Measurements from ENCODE around the gene DNAI1.

DNA sequence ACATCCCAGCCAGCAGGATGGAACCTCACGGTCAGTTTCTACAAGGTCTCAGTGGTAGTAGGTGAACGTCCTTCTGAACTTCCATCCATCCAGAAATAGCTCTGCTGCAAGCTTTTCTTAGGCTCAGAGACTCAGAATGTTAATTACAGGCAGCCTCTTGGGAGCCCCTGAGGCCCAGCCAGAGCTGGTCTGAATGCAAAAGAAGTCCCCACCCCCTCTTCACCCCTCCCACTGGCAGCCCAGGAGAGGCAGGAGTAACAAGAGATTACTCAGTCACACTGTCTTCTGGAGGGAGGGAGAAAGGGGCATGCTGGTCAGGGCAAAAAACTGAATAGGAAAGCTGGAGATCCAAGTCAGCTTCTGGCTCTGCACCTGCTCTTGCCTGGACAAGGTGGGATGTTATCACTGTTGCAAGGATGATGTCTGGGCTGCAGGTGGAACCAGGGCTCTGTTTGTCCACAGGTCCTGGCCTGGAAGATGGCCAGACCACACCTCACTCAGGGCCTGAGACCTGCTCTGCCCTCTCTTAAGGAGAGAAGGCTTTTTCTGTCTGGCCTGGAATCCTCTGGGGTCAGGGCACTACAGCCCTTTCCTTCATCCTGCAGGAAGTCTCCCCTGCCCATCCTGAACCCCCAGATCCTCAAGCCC, 55.1 kb downstream of the DNAI1 start:
- TF ChIP-seq, protein P1, sequence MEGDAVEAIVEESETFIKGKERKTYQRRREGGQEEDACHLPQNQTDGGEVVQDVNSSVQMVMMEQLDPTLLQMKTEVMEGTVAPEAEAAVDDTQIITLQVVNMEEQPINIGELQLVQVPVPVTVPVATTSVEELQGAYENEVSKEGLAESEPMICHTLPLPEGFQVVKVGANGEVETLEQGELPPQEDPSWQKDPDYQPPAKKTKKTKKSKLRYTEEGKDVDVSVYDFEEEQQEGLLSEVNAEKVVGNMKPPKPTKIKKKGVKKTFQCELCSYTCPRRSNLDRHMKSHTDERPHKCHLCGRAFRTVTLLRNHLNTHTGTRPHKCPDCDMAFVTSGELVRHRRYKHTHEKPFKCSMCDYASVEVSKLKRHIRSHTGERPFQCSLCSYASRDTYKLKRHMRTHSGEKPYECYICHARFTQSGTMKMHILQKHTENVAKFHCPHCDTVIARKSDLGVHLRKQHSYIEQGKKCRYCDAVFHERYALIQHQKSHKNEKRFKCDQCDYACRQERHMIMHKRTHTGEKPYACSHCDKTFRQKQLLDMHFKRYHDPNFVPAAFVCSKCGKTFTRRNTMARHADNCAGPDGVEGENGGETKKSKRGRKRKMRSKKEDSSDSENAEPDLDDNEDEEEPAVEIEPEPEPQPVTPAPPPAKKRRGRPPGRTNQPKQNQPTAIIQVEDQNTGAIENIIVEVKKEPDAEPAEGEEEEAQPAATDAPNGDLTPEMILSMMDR (IDR thresholded peaks at IDR 0.05 in 8 of 11, conservative IDR thresholded peaks at IDR 0.05 in 3 of 11) = no peak
- TF ChIP-seq POLR2AphosphoS5 (IDR thresholded peaks at IDR 0.05) = no peak
